ENCODE measurements around the gene GUCD1. TPM values are rescaled to one million over a fixed set of nuclear protein-coding genes. Genes with fewer than 3 reads are reported as not detected.

Gene GUCD1
- polyA plus RNA-seq, 5 donors, result 78.9 to 91.9 (median 87.9) TPM

GRCh38 chr22:24592058-24592850 lies 37.3 kb upstream of the GUCD1 start:
- peak in 1 of 2 donors; percentile 22 for DNase-seq

GRCh38 chr22:24591286-24591830 lies 36.4 kb upstream of the GUCD1 start:
- no peak for DNase-seq

- DNase-seq, result no peak
Observed at GRCh38 chr22:24590596-24591173, 35.7 kb upstream of the GUCD1 start.

- no peak for DNase-seq
Observed at GRCh38 chr22:24589518-24590030, 34.6 kb upstream of the GUCD1 start.

GRCh38 chr22:24588757-24589481 lies 34.0 kb upstream of the GUCD1 start:
- DNase-seq, result no peak

GRCh38 chr22:24588381-24588756 lies 33.4 kb upstream of the GUCD1 start:
- no peak for DNase-seq

- no peak for DNase-seq
Observed at GRCh38 chr22:24587948-24588347, 33.0 kb upstream of the GUCD1 start.

- no peak for DNase-seq
Observed at GRCh38 chr22:24587251-24587650, 32.3 kb upstream of the GUCD1 start.

GRCh38 chr22:24585927-24586546 lies 31.1 kb upstream of the GUCD1 start:
- DNase-seq, result no peak

GRCh38 chr22:24585461-24585860 lies 30.5 kb upstream of the GUCD1 start:
- no peak for DNase-seq

GRCh38 chr22:24584871-24585411 lies 30.0 kb upstream of the GUCD1 start:
- DNase-seq, result no peak

GRCh38 chr22:24584166-24584790 lies 29.3 kb upstream of the GUCD1 start:
- no peak for DNase-seq

- no peak for DNase-seq
Observed at GRCh38 chr22:24583221-24584165, 28.6 kb upstream of the GUCD1 start.

GRCh38 chr22:24582056-24582814 lies 27.3 kb upstream of the GUCD1 start:
- DNase-seq, result no peak

GRCh38 chr22:24580276-24580675 lies 25.3 kb upstream of the GUCD1 start:
- DNase-seq, result no peak

GRCh38 chr22:24579258-24579601 lies 24.3 kb upstream of the GUCD1 start:
- DNase-seq, result no peak

GRCh38 chr22:24578355-24579257 lies 23.7 kb upstream of the GUCD1 start:
- no peak for DNase-seq

GRCh38 chr22:24576778-24577177 lies 21.8 kb upstream of the GUCD1 start:
- DNase-seq, result no peak
